AG04449 (cell line): ENCODE results near the gene ZNF280B.

ENCODE experiments used
- CTCF ChIA-PET: fragments of 350-600 bp; formaldehyde crosslinking; extraction: SDS; loops from one replicate; lab custom pipeline; 2021; ENCODE audit warnings: antibody characterized with exemption; lab: Yijun Ruan, JAX
- POLR2A ChIA-PET: fragments of 400-600, 350-600 bp; formaldehyde crosslinking; extraction: SDS; loops from one replicate; lab custom pipeline; 2020; ENCODE audit warnings: antibody characterized with exemption, inconsistent platforms; lab: Yijun Ruan, JAX
- DNase-seq: peaks from one replicate; pipeline ENCODE4 v3.0.0-alpha.2; 2010; ENCODE audit warnings: low read depth, low spot score
- H3K4me3 ChIP-seq: 2 replicates; pipeline ENCODE4 v1.5.1; 2011; ENCODE audit warnings: low read depth, mild to moderate bottlenecking, control low read depth, low read length
- CTCF ChIP-seq: IDR thresholded peaks from one replicate; pipeline ENCODE4 v1.5.1; 2011; ENCODE audit warnings: mild to moderate bottlenecking, moderate library complexity, low read length, control low read depth, inconsistent platforms; ENCODE audit not compliant: insufficient read depth; ENCODE audit errors: missing control alignments

The ZNF280B gene

GRCh38 chr22:22553735-22554586, 45.4 kb upstream of the ZNF280B start:
- TF ChIP-seq CTCF: no peak
- no peak overlapping the region for H3K4me3 ChIP-seq
- CTCF ChIA-PET: interaction anchor here (1.1 to 1.3 kb wide), 3 partner anchors 23 to 90 kb away, joined by 3 to 6 read pairs (median 3); no protein-coding TSS in a partner anchor
- no peak for DNase-seq
- POLR2A ChIA-PET: no interaction called here

GRCh38 chr22:22553141-22553540, 44.6 kb upstream of the ZNF280B start:
- H3K4me3 ChIP-seq: no peak overlapping the region
- DNase-seq: no peak
- no peak for TF ChIP-seq CTCF
- POLR2A ChIA-PET: no interaction called here
- CTCF ChIA-PET: no interaction called here

GRCh38 chr22:22552630-22553029, 44.1 kb upstream of the ZNF280B start:
- CTCF ChIA-PET: no interaction called here
- no peak for TF ChIP-seq CTCF
- no peak for DNase-seq

GRCh38 chr22:22550789-22551434, 42.4 kb upstream of the ZNF280B start:
- CTCF ChIA-PET: no interaction called here
- no peak for DNase-seq
- POLR2A ChIA-PET: no interaction called here
- H3K4me3 ChIP-seq: no peak overlapping the region
- no peak for TF ChIP-seq CTCF

More at GRCh38 chr22:22552630-22553029, 44.1 kb upstream of the ZNF280B start:
- POLR2A ChIA-PET: no interaction called here
- H3K4me3 ChIP-seq: no peak overlapping the region

GRCh38 chr22:22548910-22549309, 40.4 kb upstream of the ZNF280B start:
- CTCF ChIA-PET: no interaction called here
- TF ChIP-seq CTCF: no peak
- H3K4me3 ChIP-seq: no peak overlapping the region
- no peak for DNase-seq
- POLR2A ChIA-PET: no interaction called here

- POLR2A ChIA-PET: no interaction called here
- no peak overlapping the region for H3K4me3 ChIP-seq
- CTCF ChIA-PET: no interaction called here
- no peak for DNase-seq
- TF ChIP-seq CTCF: no peak
These were observed 39.8 kb upstream of the ZNF280B start for GRCh38 chr22:22548317-22548716.
